CD14-positive monocyte (primary cell): Measurements from ENCODE around the gene CTNNA2. TPM values are rescaled to one million over a fixed set of nuclear protein-coding genes. Genes with fewer than 3 reads are reported as not detected.

Source experiments
- DNase-seq, 3 donors: peaks; one replicate each; pipeline ENCODE4 v3.0.0-alpha.2; 2011 to 2022
- H2AFZ ChIP-seq: 2 replicates; pipeline ENCODE4 v1.6.0; 2012; ENCODE audit warnings: mild to moderate bottlenecking, low read depth, low read length, inconsistent platforms; ENCODE audit not compliant: insufficient read depth, poor library complexity, severe bottlenecking
- H3K27ac ChIP-seq, 2 donors: 1 replicate in 1 of 2; 2 replicates in 1 of 2; pipeline ENCODE4 v1.5.1; 2012 to 2013; ENCODE audit warnings: low read length in 2 of 2, control low read depth in 1 of 2, inconsistent platforms in 1 of 2, low read depth in 1 of 2, mild to moderate bottlenecking in 1 of 2
- H3K27me3 ChIP-seq, 2 donors: one replicate each; pipeline versions ENCODE4 v1.6.0 to v1.6.1; 2011 to 2013; ENCODE audit warnings: low read length in 2 of 2; ENCODE audit not compliant: control insufficient read depth in 2 of 2, insufficient read depth in 2 of 2
- H3K36me3 ChIP-seq, 2 donors: replicated peaks in 1 of 2; 1 replicate in 1 of 2; 2 replicates in 1 of 2; pipeline versions ENCODE4 v1.5.1 to v1.6.1; 2012 to 2013; ENCODE audit warnings: low read length in 2 of 2, control low read depth in 1 of 2, inconsistent platforms in 1 of 2, mild to moderate bottlenecking in 1 of 2; ENCODE audit not compliant: insufficient read depth in 2 of 2, control insufficient read depth in 1 of 2
- H3K4me1 ChIP-seq, 2 donors: 1 replicate in 1 of 2; 2 replicates in 1 of 2; pipeline versions ENCODE4 v1.5.1 to v1.6.1; 2012 to 2013; ENCODE audit warnings: low read length in 2 of 2, control low read depth in 1 of 2, inconsistent platforms in 1 of 2, mild to moderate bottlenecking in 1 of 2, moderate library complexity in 1 of 2; ENCODE audit not compliant: insufficient read depth in 2 of 2, control insufficient read depth in 1 of 2
- H3K4me2 ChIP-seq: replicated peaks from 2 replicates; pipeline ENCODE3; 2012; ENCODE audit warnings: low read length, moderate library complexity, mild to moderate bottlenecking; ENCODE audit not compliant: poor library complexity, severe bottlenecking; ENCODE audit errors: extremely low read depth
- H3K4me3 ChIP-seq, 3 experiments: fragments of 200-600 bp in 1 of 3; sonication (generic) in 1 of 3; replicated peaks in 1 of 3; 1 replicate in 2 of 3; 2 replicates in 1 of 3; pipeline ENCODE4 v1.5.1; 2011 to 2013; ENCODE audit warnings: low read length in 3 of 3, mild to moderate bottlenecking in 3 of 3, control low read depth in 2 of 3, low read depth in 2 of 3, inconsistent platforms in 1 of 3, moderate library complexity in 1 of 3
- H3K79me2 ChIP-seq: 2 replicates; pipeline ENCODE4 v1.6.0; 2012; ENCODE audit warnings: mild to moderate bottlenecking, control low read depth, inconsistent platforms, low read length, moderate library complexity; ENCODE audit not compliant: insufficient read depth
- H3K9ac ChIP-seq: 2 replicates; pipeline ENCODE4 v1.6.0; 2017; ENCODE audit warnings: low read length, mild to moderate bottlenecking; ENCODE audit not compliant: insufficient read depth, poor library complexity, severe bottlenecking
- H3K9me3 ChIP-seq, 2 donors: replicated peaks in 1 of 2; 1 replicate in 1 of 2; 2 replicates in 1 of 2; pipeline versions ENCODE4 v1.5.1 to v1.6.1; 2012 to 2013; ENCODE audit warnings: low read length in 2 of 2, control low read depth in 1 of 2; ENCODE audit not compliant: control insufficient read depth in 1 of 2, insufficient read depth in 1 of 2
- H4K20me1 ChIP-seq: 2 replicates; pipeline ENCODE4 v1.6.0; 2012; ENCODE audit warnings: mild to moderate bottlenecking, low read length, control low read depth, moderate library complexity; ENCODE audit not compliant: insufficient read depth
- H3K27ac Mint-ChIP-seq, 7 donors: one replicate each; pipeline ENCODE4 v1.8.0; 2020; ENCODE audit warnings: mild to moderate bottlenecking in 7 of 7, mixed read lengths in 7 of 7, moderate library complexity in 6 of 7, inconsistent platforms in 2 of 7
- H3K27me3 Mint-ChIP-seq, 3 donors: one replicate each; pipeline ENCODE4 v1.8.0; 2021 to 2022; ENCODE audit warnings: low read depth in 3 of 3, mild to moderate bottlenecking in 3 of 3, mixed read lengths in 3 of 3, moderate library complexity in 3 of 3, inconsistent platforms in 1 of 3
- H3K36me3 Mint-ChIP-seq, 2 donors: one replicate each; pipeline ENCODE4 v1.8.0; 2020; ENCODE audit warnings: mixed read lengths in 2 of 2, inconsistent platforms in 1 of 2, mild to moderate bottlenecking in 1 of 2
- H3K4me1 Mint-ChIP-seq: one replicate; pipeline ENCODE4 v1.8.0; 2020; ENCODE audit warnings: mild to moderate bottlenecking, mixed read lengths
- H3K4me3 Mint-ChIP-seq, 2 donors: one replicate each; pipeline ENCODE4 v1.8.0; 2020; ENCODE audit warnings: mild to moderate bottlenecking in 2 of 2, mixed read lengths in 2 of 2, moderate library complexity in 1 of 2
- H3K9me3 Mint-ChIP-seq, 7 donors: one replicate each; pipeline ENCODE4 v1.8.0; 2020 to 2022; ENCODE audit warnings: mixed read lengths in 7 of 7, mild to moderate bottlenecking in 6 of 7, moderate library complexity in 6 of 7, inconsistent platforms in 2 of 7
- CTCF ChIP-seq: fragments of 200-600 bp; IDR thresholded peaks from one replicate; pipeline ENCODE4 v1.8.0; 2022; ENCODE audit warnings: antibody characterized with exemption, mild to moderate bottlenecking
- WGBS: methylation state at CpG from one replicate; pipeline ENCODE4 v1.1.5; 2013; ENCODE audit warnings: missing lambda C conversion rate; ENCODE audit not compliant: insufficient coverage; 5-methylcytosine and 5-hydroxymethylcytosine counted together
- intact Hi-C, 2 donors: fragments of 100-400 bp; cut with micrococcal nuclease; formaldehyde crosslinking; loops; one replicate each; pipeline versions ENCODE4 v1.15.0 to v1.15.1; 2023
- polyA plus RNA-seq, 3 donors: library from polyadenylated mRNA; depleted of rRNA in 1 of 3; unstranded in 2 of 3; stranded (reverse) in 1 of 3; fragments of 300-500 nt in 2 of 3; fragments of >200 nt in 1 of 3; fragmentation: Illumina TruSeq in 2 of 3; gene quantifications; 1 replicate in 2 of 3; 2 replicates in 1 of 3; pipeline ENCODE4 v1.2.3, GENCODE V29; 2012 to 2021

Gene CTNNA2
- polyA plus RNA-seq, 3 donors = not detected

DNA sequence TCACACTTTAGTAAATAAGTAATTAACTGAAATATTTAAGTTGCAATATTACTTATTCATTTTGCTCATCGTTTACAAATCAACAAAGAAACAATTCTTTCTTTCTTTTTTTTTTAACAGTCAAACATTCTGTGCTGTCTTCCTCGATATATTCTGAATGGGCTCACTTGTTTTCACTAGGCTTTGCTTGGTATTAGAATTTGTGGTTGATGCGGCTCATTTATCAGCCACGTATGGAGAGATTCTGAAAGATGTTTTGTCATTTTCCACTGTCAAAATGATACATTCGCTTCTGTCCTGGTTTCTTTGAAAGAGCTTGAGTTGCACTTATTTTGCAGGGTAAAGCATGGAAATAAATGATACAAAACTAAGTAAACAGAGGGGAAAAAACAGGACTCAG is 468.0 kb downstream of the CTNNA2 start:
- Histone ChIP-seq H3K9me3 (no peaks in the 10 kb centered on the region), H2AFZ (no peak overlapping the region), H3K36me3 (no peaks in the 10 kb centered on the region), H3K79me2 (no peaks in the 10 kb centered on the region), H3K4me1 (no peaks in the 10 kb centered on the region), H3K27me3 (no peaks in the 10 kb centered on the region), H3K27ac (no peak overlapping the region), H3K9ac (no peak overlapping the region), H3K4me2 (no peak overlapping the region), H3K4me3 (no peak overlapping the region), H4K20me1 (no peaks in the 10 kb centered on the region)
- WGBS = 100% methylated on average over 1 of the region's 5 CpGs
- Mint-ChIP-seq H3K27me3 (peaks cover 0 to 6% (median 2%) of the 10 kb centered on the region in 3 donors), H3K9me3 (peaks cover 0 to 3% (median 0%) of the 10 kb centered on the region in 7 donors), H3K36me3 (no peaks in the 10 kb centered on the region), H3K27ac (no peak overlapping the region), H3K4me1 (no peaks in the 10 kb centered on the region), H3K4me3 (no peak overlapping the region)
- intact Hi-C loops = no loop called here
- no peak for TF ChIP-seq CTCF
- DNase-seq = no peak

DNA sequence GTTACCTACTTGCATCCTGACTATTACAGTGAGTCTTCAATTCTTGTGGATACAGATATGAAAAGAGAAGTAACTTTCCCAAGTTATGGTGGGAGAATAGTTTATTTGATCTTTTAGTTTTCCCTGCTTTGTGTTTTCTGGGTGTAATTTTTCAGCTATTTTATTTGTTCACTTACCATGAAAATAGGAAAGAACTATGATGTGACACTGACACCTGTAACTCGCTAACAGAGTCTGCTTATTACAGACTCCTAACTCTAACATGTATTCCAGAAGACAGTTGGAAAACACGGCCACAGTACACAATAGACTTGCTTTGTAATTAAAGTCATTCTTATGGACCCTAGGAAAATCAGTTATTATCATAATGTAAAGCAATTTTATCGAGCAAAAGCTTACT is 468.5 kb downstream of the CTNNA2 start:
- no peaks in the 10 kb centered on the region for H3K9me3 ChIP-seq
- no peak overlapping the region for H2AFZ ChIP-seq
- Mint-ChIP-seq H3K9me3 (peaks cover 0 to 3% (median 0%) of the 10 kb centered on the region in 7 donors), H3K4me3 (no peak overlapping the region), H3K27me3 (peaks cover 0 to 6% (median 2%) of the 10 kb centered on the region in 3 donors), H3K27ac (no peak overlapping the region), H3K36me3 (no peaks in the 10 kb centered on the region), H3K4me1 (no peaks in the 10 kb centered on the region)
- no peak overlapping the region for H3K27ac ChIP-seq
- H3K27me3 ChIP-seq = no peaks in the 10 kb centered on the region
- H3K4me2 ChIP-seq = no peak overlapping the region
- H3K4me3 ChIP-seq = no peak overlapping the region
- H4K20me1 ChIP-seq = no peaks in the 10 kb centered on the region
- no CpG with 5 or more reads among the region's 3 CpGs for WGBS
- H3K79me2 ChIP-seq = no peaks in the 10 kb centered on the region
- H3K36me3 ChIP-seq = no peaks in the 10 kb centered on the region
- intact Hi-C loops = no loop called here
- no peaks in the 10 kb centered on the region for H3K4me1 ChIP-seq
- no peak overlapping the region for H3K9ac ChIP-seq
- no peak for DNase-seq
- TF ChIP-seq CTCF = no peak
